ENCODE results near the gene TMEM219. TPM values are rescaled to one million over a fixed set of nuclear protein-coding genes. Genes with fewer than 3 reads are reported as not detected.

Gene TMEM219
- total and polyA plus RNA-seq, 9 of the 15 experiments (the other 6 are each of a cell fraction or from before 2014, with no cell fraction given), result 35.3 to 62.8 (median 55.5) TPM

- TF ChIP-seq NR4A1 (CRISPR knock-in tag; IDR thresholded peaks at IDR 0.05) (no peak), NR4A1 (tag; IDR thresholded peaks at IDR 0.05) (no peak), ZBTB8A (IDR thresholded peaks at IDR 0.05; ENCODE audit: partially characterized antibody) (no peak), THRA (IDR thresholded peaks at IDR 0.05) (no peak), BCOR (IDR thresholded peaks at IDR 0.05) (no peak; the same call in 1 of the 2 replicates), ZBED1 (IDR thresholded peaks at IDR 0.05) (no peak), ZFP91 (CRISPR knock-in tag; IDR thresholded peaks at IDR 0.05) (no peak), LCOR (CRISPR knock-in tag; IDR thresholded peaks at IDR 0.05) (no peak), JUN (IDR thresholded peaks at IDR 0.05; ENCODE audit: borderline replicate concordance, low read depth, low read length) (no peak), JUN (CRISPR knock-in tag; IDR thresholded peaks at IDR 0.05; ENCODE audit: borderline replicate concordance) (no peak), GTF3C2 (IDR thresholded peaks at IDR 0.05; ENCODE audit: borderline replicate concordance, extremely low read depth, insufficient read length) (no peak), POLR3A (IDR thresholded peaks at IDR 0.05; ENCODE audit: borderline replicate concordance, extremely low read depth, insufficient read depth, insufficient read length) (no peak), SIX5 (IDR thresholded peaks at IDR 0.05; ENCODE audit: borderline replicate concordance in 1 of 2, insufficient read depth in 1 of 2, low read depth in 1 of 2, low read length in 2 of 2) (no peak), TARDBP (IDR thresholded peaks at IDR 0.05) (no peak), RUNX1 (IDR thresholded peaks at IDR 0.05; ENCODE audit: low read depth) (no peak), MCM7 (IDR thresholded peaks at IDR 0.05) (no peak), CREM (IDR thresholded peaks at IDR 0.05; ENCODE audit: low read depth) (peak; percentile 48; the same call in 1 of the 2 replicates), GTF2A2 (tag; IDR thresholded peaks at IDR 0.05) (no peak), NFE2L1 (tag; IDR thresholded peaks at IDR 0.05; ENCODE audit: borderline replicate concordance, low read depth) (no peak), TEAD4 (IDR thresholded peaks at IDR 0.05; ENCODE audit: low read length) (no peak), TEAD4 (CRISPR knock-in tag; IDR thresholded peaks at IDR 0.05; ENCODE audit: borderline replicate concordance) (no peak)
- TF ChIP-seq, protein P1, sequence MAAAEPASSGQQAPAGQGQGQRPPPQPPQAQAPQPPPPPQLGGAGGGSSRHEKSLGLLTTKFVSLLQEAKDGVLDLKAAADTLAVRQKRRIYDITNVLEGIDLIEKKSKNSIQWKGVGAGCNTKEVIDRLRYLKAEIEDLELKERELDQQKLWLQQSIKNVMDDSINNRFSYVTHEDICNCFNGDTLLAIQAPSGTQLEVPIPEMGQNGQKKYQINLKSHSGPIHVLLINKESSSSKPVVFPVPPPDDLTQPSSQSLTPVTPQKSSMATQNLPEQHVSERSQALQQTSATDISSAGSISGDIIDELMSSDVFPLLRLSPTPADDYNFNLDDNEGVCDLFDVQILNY (CRISPR knock-in tag; IDR thresholded peaks at IDR 0.05), result no peak
Measured at GRCh38 chr16:29925781-29926710, 35.8 kb upstream of the TMEM219 start, which contains the start of gene KCTD13 (continued).
